Erythroblast (primary cell): ENCODE measurements around the gene C1orf50.

Experiments used
- DNase-seq, 2 experiments: peaks; one replicate each; lab custom pipeline; 2025; lab: John Stamatoyannopoulos, UW
- GATA1 ChIP-seq: IDR thresholded peaks from 2 replicates; pipeline ENCODE4 v1.6.1; 2011; ENCODE audit warnings: low read depth, mild to moderate bottlenecking, control low read depth, low read length, moderate library complexity
- POLR2A ChIP-seq: IDR thresholded peaks from 2 replicates; pipeline ENCODE4 v1.6.1; 2011; ENCODE audit warnings: mild to moderate bottlenecking, low read length

Gene C1orf50

DNA sequence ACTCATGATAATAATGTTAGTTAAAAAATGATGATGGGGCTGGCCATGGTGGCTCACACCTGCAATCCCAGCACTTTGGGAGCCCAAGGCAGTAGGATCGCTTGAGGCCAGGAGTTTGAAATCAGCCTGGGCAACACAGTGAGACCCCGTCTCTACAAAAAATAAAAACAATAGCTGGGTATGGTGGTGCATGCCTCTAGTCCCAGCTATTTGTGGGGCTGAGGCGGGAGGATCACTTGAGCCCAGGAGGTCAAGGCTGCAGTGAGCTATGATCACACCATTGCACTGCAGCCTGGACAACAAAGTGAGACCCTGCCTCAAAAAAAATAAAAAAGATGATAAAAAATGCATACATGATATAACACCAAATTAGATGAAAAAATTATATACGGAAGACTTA is 5.5 kb upstream of the C1orf50 start:
- no peak for DNase-seq

DNA sequence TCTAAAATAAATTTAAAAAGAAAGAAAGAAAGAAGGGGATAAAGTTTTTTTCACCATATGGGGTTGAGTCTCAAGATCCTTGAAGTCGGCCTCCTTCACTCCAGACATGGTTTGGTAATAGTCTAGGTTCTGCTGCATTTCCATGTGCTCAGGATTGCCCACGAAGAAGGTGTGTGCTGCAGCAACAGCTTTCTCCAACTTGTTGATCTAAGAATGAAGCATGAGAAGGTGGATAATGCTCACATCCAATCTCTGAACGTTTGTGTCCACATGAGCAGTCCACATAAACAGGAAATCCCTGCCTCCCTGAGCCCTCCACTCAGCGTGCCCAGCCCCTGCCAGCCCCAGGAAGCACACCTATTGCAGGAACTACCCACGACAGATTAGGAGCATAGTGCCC is 4.8 kb upstream of the C1orf50 start:
- DNase-seq: no peak
- TF ChIP-seq POLR2A (no peak), GATA1 (no peak)

More for the DNA sequence above, 5.5 kb upstream of the C1orf50 start:
- TF ChIP-seq POLR2A (no peak), GATA1 (no peak)

DNA sequence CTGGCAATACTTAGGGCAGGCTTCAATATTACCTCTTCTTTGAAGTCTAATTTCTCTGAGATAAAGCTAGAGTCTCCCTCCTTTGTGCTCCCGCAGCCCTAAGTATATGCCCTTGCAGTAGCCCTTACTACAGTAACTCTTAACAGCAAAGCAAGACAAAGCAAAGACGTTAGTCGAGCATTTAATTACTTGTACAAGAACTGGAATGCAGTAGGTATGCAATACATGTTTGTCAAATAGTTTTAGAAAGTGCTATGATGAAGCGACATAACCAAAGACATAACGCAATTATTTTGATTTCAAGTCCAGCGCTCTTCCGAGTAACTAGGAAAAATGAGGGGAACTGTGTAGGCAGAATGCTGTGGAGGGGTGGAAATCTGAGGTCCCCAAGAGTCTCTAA is 1.8 kb upstream of the C1orf50 start:
- TF ChIP-seq POLR2A (no peak), GATA1 (no peak)
- no peak for DNase-seq

DNA sequence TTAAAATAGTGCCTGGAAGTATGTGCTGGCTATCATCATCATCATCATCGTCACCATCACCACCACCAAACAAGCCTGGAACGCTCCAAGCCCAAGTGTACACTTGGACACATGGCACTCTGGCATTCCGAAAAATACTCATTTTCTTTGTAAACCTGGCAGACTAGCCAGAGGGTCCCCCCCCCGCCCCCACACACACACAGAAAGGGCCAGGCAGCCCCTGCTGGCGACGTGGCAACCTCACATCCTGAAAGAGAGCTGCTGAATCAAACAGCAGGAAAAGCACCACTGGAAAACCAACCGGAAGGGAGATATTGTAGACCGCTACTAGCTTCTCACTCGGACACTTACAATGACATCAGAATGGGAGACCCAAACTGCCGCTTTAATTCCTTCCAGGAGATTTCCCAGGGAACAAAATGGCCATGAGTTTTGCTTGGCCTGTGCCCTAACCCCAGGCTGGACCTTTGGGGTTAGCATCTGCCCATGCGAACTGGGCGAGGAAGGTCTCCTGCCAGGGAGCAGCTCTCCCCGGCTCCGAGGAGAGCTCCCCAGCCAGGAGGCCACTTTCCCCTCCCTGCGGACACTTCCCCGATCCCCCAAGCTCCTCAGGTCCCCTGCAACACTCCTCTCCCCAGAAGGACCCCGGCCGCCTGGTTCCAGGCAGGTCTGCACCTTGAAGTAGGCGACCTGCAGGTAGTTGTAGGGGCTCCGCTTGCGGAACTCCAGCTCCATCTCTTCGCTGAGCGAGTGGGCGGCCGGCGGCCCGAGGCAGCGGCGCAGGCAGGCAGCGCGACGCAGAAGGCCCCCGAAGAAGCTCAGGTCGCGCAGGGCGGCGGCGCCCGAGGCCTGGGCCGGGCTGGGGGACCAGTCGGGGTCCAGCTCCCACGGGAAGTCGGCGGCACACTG is 963 bp upstream of the C1orf50 start:
- DNase-seq: peak; percentile 64 to 70
- TF ChIP-seq POLR2A (no peak), GATA1 (no peak)

DNA sequence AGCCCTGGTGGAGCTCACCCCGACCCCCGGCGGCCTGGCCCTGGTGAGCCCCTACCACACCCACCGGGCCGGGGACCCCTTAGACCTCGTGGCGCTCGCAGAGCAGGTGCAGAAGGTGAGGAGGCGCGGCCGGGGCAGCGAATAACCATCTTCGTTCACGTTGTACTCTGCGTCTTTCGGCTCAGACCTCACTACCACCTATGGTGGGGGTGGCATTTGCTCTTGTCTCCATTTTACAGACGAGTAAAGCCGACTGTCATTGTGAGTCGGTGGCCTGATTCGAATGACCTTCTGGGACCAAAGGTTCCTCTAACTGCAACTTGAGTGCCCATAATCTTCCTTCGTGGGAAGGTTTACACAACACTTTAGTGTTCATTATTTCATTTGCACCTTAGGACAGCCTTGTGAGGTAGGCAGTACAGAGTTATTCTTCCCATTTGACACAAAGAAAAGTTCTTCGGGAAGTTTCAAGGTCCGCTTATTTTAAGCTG is 506 bp downstream of the C1orf50 start:
- TF ChIP-seq POLR2A: no peak
- no peak for TF ChIP-seq GATA1
- DNase-seq: peak in 1 of 2 experiments; percentile 73

DNA sequence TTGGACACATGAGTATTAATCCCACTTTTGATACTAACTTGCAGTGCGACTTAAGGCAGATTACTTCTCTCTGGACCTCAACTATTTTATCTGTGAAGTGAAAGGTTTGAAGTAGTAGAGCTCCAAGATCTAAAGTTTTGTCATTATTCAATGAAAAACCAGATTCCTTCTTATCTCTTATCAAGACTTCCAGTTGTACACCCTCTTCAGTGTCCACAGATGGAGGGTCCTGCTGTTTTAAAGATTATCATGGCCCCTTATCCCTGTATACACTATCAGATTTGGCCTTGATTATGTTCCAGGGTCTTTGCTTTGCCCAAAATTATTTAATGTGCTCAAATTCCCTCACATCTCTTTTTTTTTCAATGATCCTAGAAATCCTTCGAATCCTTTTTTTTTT is 1.1 kb downstream of the C1orf50 start:
- TF ChIP-seq POLR2A (no peak), GATA1 (no peak)
- DNase-seq: peak; percentile 42 to 70

DNA sequence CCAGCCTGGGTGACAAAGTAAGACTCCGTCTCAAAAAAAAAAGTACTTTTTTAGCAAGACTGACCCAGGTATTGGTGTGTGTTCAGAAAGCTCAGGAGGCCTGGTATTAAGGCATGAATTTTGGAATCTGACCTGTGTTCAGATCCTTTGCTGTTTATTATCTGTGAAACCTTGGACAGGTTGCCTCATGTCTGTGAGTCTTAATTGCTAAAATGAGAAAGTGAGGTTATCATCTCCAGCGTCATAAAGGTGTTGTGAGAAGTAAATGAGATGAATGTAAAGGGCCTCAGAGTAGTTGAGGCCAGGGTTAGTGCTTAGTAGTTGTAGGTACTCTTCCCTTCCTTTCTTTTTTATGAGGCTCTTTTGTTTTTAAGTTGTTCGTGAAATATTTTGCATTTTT is 2.8 kb downstream of the C1orf50 start:
- TF ChIP-seq POLR2A (no peak), GATA1 (no peak)
- no peak for DNase-seq

DNA sequence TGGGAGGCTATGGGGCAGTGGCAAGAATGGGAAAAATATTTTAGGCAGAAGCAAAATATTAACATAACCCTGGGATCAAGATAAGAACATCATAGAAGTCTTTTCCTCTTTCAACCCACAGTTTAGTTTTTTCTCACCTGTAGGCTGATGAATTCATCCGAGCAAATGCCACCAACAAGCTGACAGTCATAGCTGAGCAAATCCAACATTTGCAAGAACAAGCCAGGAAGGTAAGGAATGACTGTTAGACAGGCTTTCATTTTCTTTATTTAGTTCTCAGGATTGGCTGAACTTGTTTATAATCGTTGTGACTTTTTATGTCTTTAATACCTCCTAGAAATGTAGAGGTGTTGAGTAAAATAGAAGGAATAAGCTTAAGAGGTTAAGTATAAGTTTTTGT is 6.4 kb downstream of the C1orf50 start:
- no peak for TF ChIP-seq POLR2A
- TF ChIP-seq GATA1: no peak
- no peak for DNase-seq

DNA sequence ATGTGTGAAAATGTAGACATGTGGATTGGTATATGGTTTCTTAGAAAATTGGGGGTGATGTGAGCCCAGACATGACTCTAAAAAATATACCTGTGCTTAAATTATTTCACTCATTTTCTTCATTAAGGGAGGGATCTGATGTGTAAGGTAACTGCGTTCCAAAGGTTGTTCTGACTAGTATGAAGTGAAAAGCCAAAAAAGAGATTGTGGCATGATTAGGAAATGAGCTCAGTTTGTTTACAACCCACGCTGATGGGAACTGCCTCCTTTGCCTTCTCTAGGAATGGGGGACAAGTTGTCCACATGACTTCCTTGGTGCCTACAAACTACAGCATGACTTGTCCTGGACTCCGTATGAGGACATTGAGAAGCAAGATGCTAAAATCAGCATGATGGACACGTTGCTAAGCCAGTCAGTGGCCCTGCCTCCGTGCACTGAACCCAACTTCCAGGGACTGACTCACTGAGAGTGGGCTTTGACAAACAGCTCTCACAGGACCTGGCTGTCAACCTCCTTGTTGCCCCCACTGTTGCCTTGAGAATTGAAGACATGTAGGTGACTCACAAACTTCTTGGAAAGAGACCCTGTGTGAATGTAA is 8.0 kb downstream of the C1orf50 start:
- TF ChIP-seq POLR2A (no peak), GATA1 (no peak)
- DNase-seq: no peak

DNA sequence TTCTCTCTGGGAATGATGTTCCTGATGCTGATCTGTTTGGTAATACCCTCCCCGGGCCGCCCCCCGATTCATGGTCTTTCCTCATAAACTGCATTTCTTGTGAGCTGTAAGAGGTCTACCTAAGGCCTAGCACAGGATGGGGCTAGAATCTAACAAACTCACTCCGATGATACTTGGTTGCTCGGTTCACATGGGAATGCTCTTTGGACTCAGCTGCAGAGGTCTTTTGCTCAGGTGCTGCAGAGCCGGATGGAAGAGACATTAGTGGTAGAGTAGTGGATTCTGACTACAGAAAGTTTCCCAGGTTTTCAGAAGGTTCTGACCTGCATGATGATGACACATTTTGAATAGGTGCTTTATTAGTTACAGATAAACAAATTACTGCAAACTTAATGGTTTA is 9.5 kb downstream of the C1orf50 start:
- no peak for TF ChIP-seq POLR2A
- no peak for TF ChIP-seq GATA1
- DNase-seq: no peak

DNA sequence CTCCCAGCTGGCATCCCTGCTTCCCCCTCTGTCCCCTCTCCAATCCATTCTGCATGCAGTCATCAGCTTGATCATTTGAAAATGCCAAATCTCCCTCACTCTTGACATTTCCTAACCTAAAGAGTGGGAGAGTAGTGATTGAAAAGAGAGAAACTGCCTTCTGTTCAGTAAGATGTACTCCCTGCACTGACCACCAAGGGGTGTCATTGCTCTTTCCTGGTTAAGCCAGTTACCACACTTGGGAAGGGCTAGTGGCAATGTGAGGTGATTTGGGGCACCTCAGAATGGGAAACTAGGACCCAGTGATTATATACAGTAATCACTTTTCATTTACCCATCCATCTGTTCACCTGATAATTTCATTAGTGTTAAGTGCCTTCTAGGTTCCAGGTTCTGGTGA is 10.8 kb downstream of the C1orf50 start:
- peak; percentile 68 to 84 for DNase-seq
- TF ChIP-seq POLR2A (no peak), GATA1 (no peak)

DNA sequence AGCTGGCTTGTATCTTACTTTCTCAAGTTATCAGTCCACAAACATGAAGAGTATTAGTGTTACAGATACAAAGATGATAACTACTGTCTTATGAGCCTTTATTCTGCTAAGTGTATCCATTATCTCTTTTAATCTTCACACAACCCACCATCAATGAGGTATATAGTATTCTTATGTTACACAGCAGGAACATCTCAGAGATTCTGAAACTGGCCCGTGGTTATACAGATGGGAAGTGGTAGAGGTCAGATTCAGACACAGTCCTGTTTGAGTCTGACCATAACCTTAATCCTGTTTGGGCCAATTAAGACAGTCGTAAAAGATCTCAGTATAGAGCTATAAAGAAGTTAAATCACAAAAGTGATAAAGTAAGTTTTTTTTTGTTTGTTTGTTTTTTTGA is 12.7 kb downstream of the C1orf50 start:
- DNase-seq: no peak
- TF ChIP-seq POLR2A (no peak), GATA1 (no peak)

DNA sequence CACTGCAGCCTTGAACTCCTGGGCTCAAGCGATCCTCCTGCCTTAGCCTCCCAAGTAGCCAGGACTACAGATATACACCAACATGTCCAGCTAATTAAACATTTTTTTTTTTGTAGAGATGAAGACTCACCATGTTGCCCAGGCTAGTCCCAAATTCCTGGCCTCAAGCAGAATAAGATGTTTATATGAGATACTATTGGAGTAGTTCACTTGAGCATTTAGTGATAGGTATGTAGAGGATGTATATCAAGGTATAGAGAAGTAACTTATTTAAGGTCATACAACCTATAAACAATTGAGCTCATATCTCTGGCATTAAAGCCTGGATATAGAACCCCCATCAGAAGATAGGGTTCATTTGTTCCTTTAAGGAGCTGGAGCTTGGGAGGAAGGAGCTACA is 13.1 kb downstream of the C1orf50 start:
- TF ChIP-seq POLR2A (no peak), GATA1 (no peak)
- no peak for DNase-seq

DNA sequence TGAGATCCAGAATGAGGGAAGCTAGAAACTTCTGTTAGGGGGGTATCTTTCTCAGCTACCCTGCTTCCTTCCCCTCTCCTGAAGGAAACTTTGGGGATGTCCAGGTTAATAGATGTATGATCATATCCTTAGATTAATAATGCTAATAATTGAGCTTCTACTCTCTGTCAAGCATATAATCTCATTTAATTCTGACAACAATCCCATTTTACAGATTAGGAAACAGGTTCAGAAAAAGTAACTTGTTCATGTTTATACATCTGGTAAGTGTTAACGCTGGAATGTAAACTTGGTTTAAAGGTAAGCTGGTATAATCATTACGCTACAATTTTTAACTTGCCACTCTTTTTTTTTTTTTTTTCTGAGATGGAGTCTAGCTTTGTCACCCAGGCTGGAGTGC is 16.0 kb downstream of the C1orf50 start:
- DNase-seq: no peak
- TF ChIP-seq GATA1: no peak
- TF ChIP-seq POLR2A: no peak

DNA sequence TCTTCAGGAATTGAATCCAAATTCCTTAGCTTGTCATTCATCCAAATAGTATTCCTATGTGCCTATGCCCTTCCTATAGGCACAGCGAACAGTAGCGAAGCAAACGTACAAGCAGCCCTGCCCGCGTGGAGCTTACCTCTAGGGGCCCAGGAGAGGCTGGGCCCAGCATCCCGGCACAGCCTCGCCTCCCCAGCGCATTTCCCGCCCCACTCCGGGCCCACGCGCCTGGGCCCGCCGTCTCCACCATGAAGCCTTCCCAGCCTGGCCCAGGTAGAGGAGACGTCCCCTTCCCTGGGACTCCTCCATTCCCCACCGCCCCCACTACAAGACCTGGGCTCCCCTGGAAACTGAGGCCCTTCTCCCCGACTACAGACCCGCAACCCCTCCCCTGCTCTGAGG is 17.5 kb downstream of the C1orf50 start:
- no peak for DNase-seq

More for the DNA sequence above, 17.5 kb downstream of the C1orf50 start:
- TF ChIP-seq POLR2A (no peak), GATA1 (no peak)
